Thyroid gland (tissue), 4 donors: Measurements from ENCODE around the gene JMJD1C.

Source experiments
- POLR2A ChIP-seq, 2 donors: fragments of 450-650 bp; IDR thresholded peaks; one replicate each; pipeline ENCODE4 v1.6.1; 2017; ENCODE audit warnings: antibody characterized with exemption in 2 of 2, mild to moderate bottlenecking in 2 of 2, moderate library complexity in 1 of 2
- TF ChIP-seq, protein P1 (sequence below), 6 experiments: fragments of 200-600 bp in 3 of 6; fragments of 450-650 bp in 3 of 6; sonication (generic) in 3 of 6; IDR thresholded peaks; one replicate each; pipeline ENCODE4 v1.5.1; 2016 to 2019; ENCODE audit warnings: antibody characterized with exemption in 6 of 6, mild to moderate bottlenecking in 2 of 6, inconsistent platforms in 1 of 6, moderate library complexity in 1 of 6

DNA sequence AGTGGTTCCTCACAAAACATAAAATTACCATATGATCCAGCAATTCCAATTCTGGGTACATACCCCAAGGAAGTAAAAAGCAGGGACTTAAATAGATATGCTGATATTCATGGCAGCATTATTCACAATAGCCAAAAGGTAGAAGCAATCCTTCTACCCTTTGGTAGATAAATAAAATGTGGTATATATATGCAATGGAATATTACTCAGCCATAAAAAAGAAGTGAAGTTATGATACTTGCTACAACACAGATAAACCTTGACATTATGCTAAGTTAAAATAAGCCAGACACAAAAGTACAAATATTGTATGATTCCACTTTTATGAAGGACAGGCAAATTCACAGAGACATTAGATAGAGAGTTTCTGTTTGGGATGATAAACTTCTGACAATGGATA is 13.3 kb downstream of the JMJD1C start:
- TF ChIP-seq POLR2A (IDR thresholded peaks at IDR 0.05) = no peak
- TF ChIP-seq, protein P1, sequence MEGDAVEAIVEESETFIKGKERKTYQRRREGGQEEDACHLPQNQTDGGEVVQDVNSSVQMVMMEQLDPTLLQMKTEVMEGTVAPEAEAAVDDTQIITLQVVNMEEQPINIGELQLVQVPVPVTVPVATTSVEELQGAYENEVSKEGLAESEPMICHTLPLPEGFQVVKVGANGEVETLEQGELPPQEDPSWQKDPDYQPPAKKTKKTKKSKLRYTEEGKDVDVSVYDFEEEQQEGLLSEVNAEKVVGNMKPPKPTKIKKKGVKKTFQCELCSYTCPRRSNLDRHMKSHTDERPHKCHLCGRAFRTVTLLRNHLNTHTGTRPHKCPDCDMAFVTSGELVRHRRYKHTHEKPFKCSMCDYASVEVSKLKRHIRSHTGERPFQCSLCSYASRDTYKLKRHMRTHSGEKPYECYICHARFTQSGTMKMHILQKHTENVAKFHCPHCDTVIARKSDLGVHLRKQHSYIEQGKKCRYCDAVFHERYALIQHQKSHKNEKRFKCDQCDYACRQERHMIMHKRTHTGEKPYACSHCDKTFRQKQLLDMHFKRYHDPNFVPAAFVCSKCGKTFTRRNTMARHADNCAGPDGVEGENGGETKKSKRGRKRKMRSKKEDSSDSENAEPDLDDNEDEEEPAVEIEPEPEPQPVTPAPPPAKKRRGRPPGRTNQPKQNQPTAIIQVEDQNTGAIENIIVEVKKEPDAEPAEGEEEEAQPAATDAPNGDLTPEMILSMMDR (IDR thresholded peaks at IDR 0.05) = no peak
